Mucosa of rectum (tissue), 2 donors: ENCODE results near the gene ARHGAP6.
"Not testable (repeated sequence)": the region's sequence is repeated elsewhere in the genome, so short reads cannot be mapped to it uniquely, and the experiment has no call there.

Source experiments
- H3K27ac ChIP-seq, 2 donors: one replicate each; pipeline ENCODE4 v1.7.0; 2013; ENCODE audit warnings: inconsistent platforms in 2 of 2, low read depth in 2 of 2, low read length in 2 of 2
- H3K27me3 ChIP-seq, 2 donors: one replicate each; pipeline ENCODE4 v1.7.0; 2013; ENCODE audit warnings: low read length in 2 of 2; ENCODE audit not compliant: control insufficient read depth in 2 of 2, insufficient read depth in 2 of 2
- H3K36me3 ChIP-seq, 2 donors: one replicate each; pipeline ENCODE4 v1.7.0; 2013; ENCODE audit warnings: low read length in 2 of 2; ENCODE audit not compliant: control insufficient read depth in 2 of 2, insufficient read depth in 2 of 2
- H3K4me1 ChIP-seq, 2 donors: one replicate each; pipeline ENCODE4 v1.7.0; 2013; ENCODE audit warnings: low read length in 2 of 2, mild to moderate bottlenecking in 1 of 2; ENCODE audit not compliant: control insufficient read depth in 2 of 2, insufficient read depth in 2 of 2
- H3K4me3 ChIP-seq, 2 donors: one replicate each; pipeline ENCODE4 v1.7.0; 2013; ENCODE audit warnings: low read length in 2 of 2
- H3K9ac ChIP-seq, 2 donors: one replicate each; pipeline ENCODE4 v1.7.0; 2013; ENCODE audit warnings: low read length in 2 of 2, low read depth in 1 of 2, mild to moderate bottlenecking in 1 of 2
- H3K9me3 ChIP-seq, 2 donors: one replicate each; pipeline ENCODE4 v1.7.0; 2013; ENCODE audit warnings: low read length in 2 of 2; ENCODE audit not compliant: control insufficient read depth in 2 of 2
- donor health status: healthy.
- donor health status: Normal muscosa, but diverticular disease.

Gene ARHGAP6

DNA sequence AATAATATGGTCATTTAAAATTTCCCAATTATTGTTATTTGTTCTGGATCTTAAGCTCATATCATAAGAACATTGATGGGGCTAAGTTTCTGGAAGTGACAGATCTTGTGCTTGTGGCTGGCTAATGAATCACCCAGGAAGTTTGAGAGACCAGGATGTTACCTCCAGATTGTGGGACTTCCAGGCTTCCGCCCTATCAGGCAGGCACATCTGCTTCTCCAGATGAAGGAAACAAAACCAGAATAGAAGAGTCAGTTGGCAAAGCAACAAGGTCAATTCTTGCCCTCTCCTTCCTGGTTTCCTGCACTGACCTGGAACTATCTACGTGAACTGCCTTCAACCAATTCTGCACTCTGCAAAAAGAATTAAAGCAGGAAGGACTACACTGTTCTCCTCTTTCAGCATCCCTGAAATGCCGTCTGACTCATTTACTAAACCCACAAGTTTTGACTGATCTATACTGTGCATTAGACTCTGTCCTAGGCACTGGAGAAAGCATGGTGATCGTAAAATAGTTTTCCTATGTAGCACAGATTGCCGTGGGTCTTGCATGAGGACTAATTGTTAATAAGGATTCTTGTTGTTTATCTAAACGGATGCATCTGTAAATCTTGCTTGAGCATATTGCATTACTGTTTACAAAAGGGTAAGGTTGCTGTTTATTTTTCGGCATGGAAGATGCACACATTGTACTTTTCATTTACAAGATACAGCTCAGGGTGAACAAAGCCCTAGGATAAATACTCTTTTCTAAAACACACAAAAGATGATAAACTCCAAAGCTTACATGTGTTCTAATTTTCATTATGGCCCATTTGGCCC lies 297.9 kb downstream of the ARHGAP6 start:
- Histone ChIP-seq H3K27me3 (no peaks in the 10 kb centered on the region), H3K4me3 (no peak overlapping the region), H3K9me3 (no peaks in the 10 kb centered on the region), H3K9ac (no peak overlapping the region), H3K36me3 (no peaks in the 10 kb centered on the region), H3K27ac (no peak overlapping the region), H3K4me1 (no peaks in the 10 kb centered on the region)

DNA sequence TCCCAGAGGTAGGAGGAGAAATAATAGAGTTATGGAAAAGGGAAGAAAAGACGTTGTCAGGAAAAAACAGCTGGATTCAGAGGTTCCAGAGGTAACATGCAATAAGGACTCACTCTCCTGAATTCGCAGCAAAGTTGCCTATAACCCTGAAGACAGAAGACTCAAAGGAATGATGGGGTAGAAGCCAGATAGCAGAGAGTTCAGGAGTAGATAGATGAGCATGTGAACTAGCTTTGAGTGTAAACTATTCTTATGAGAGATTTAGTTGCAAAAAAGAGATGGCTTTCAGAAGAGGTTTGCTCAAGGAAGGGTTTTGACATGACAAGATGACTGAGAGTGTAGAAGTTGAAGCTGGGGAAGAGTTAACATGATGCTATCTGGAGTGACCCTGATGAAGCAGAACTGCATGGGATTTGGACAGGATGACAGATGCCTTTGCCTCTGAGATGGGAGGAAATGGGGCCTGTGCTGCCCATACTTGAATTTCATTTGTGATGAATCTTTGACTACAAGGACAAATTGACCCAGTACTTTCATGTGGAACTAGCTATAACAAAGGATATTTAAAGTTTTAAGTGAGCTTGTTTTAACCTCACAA lies 298.6 kb downstream of the ARHGAP6 start:
- Histone ChIP-seq H3K9me3 (no peaks in the 10 kb centered on the region), H3K36me3 (no peaks in the 10 kb centered on the region), H3K4me3 (no peak overlapping the region), H3K9ac (no peak overlapping the region), H3K4me1 (no peaks in the 10 kb centered on the region), H3K27me3 (no peaks in the 10 kb centered on the region), H3K27ac (no peak overlapping the region)

DNA sequence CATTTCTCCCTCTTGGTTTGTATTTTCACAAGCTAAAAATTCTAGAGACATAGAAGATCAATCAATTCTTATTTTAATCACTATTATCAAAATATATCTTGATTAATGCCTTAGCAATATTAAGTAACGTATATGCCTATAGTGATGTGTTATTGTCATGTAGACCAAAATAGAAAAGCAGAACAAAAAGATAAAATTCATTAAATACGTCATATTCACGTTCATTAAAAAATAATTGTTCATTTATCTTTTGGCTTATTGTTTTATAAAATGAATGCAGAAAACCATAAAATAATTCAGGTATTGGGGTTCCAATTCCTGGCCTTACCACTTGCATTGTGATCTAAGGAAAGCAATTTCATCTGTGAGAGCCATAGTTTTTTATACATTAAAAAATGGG lies 300.3 kb downstream of the ARHGAP6 start:
- Histone ChIP-seq H3K27me3 (no peaks in the 10 kb centered on the region), H3K36me3 (no peaks in the 10 kb centered on the region), H3K4me1 (no peaks in the 10 kb centered on the region), H3K9ac (no peak overlapping the region), H3K4me3 (no peak overlapping the region), H3K9me3 (no peaks in the 10 kb centered on the region), H3K27ac (no peak overlapping the region)

DNA sequence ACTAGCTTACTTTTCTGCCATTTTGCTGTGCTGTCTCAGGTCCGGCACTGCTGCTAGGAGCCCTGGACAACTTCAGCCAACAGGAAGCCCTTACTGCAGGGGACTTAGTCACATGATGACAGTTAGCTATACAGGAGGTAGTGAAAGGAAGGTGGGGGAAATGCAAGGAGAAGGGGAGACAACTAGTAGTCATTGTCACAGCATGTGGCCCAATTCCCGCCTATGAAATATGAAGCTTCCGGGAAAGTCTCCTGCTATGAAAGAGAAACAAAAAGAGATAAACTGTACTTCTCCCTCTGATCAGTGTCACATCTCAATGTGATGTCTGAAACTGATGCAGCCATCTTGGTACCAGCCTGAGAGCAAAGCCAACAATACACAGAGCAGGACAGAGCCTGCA lies 300.9 kb downstream of the ARHGAP6 start:
- H3K27ac ChIP-seq = no peak overlapping the region
- H3K9me3 ChIP-seq = no peaks in the 10 kb centered on the region
- no peaks in the 10 kb centered on the region for H3K36me3 ChIP-seq
- no peaks in the 10 kb centered on the region for H3K4me1 ChIP-seq
- no peaks in the 10 kb centered on the region for H3K27me3 ChIP-seq
- no peak overlapping the region for H3K4me3 ChIP-seq
- no peak overlapping the region for H3K9ac ChIP-seq

DNA sequence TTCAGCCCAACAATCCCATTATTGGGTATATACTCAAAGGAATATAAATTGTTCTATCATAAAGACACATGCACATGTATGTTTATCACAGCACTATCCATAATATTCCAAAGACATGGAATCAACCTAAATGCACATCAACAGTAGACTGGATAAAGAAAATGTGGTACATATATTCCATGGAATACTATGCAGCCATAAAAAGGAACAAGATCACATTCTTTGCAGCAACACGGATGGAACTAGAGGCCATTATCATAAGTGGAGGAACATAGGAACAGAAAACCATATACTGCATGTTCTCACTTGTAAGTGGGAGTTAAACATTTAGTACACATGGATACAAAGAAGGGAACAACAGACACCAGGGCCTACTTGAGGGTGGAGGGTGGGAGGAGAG lies 301.9 kb downstream of the ARHGAP6 start:
- H3K27ac ChIP-seq = not testable (repeated sequence)

DNA sequence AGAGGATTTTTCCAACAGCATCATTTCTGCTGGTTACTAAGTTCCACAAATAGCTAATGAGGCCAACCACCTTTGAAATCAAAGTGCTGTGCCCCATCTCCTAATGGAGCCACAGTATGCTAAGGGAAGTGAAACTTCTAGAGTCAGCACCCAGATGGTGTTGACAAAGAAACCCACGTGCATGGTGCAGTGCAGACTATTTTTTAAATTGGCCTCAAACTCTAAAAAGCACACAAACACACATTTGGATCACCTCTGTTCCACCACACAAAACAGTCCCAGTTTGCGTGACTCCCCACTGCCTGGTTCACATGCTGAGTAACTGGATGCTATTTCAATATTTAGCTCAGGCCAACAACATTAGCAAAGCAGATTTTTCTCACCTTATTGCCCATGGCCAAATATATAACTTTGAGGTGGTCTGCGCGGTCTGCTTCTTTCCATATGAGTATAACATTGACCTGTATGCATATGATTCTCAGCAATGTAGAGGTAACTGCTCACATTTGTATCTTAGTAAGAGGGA lies 302.6 kb downstream of the ARHGAP6 start:
- H3K4me3 ChIP-seq = no peak overlapping the region
- no peaks in the 10 kb centered on the region for H3K36me3 ChIP-seq
- no peaks in the 10 kb centered on the region for H3K27me3 ChIP-seq
- no peak overlapping the region for H3K9ac ChIP-seq
- no peaks in the 10 kb centered on the region for H3K9me3 ChIP-seq
- peak overlapping the region in 1 of 2 donors; percentile 3 for H3K27ac ChIP-seq
- no peaks in the 10 kb centered on the region for H3K4me1 ChIP-seq

More for the DNA sequence above, 301.9 kb downstream of the ARHGAP6 start:
- not testable (repeated sequence) for H3K4me1 ChIP-seq, H3K4me3 ChIP-seq, H3K9me3 ChIP-seq, H3K36me3 ChIP-seq, H3K9ac ChIP-seq, H3K27me3 ChIP-seq

DNA sequence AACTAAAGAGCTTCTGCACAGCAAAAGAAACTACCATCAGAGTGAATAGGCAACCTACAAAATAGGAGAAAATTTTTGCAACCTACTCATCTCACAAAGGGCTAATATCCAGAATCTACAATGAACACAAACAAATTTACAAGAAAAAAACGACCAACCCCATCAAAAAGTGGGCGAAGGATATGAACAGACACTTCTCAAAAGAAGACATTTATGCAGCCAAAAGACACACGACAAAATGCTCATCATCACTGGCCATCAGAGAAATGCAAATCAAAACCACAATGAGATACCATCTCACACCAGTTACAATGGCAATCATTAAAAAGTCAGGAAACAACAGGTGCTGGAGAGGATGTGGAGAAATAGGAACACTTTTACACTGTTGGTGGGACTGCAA lies 304.1 kb downstream of the ARHGAP6 start:
- H3K27ac ChIP-seq, H3K4me1 ChIP-seq, H3K27me3 ChIP-seq, H3K9ac ChIP-seq, H3K4me3 ChIP-seq, H3K9me3 ChIP-seq, H3K36me3 ChIP-seq: not testable (repeated sequence)

DNA sequence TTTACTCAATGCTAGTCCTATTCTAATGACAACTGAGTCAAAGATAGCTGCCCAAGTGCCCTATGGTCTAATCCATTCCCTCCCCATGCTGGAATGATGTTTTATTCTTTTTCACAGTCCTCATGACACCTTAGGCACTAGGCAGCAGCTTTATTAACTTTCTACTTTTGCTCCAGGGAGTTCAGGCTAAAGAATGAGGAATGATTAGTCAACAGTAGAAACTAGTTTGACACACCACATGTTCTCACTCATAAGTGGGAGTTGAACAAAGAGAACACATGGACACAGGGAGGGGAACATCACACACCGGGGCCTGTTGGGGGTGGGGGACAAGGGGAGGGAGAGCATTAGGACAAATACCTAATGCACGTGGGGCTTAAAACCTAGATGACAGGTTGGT lies 309.8 kb downstream of the ARHGAP6 start:
- not testable (repeated sequence) for H3K27me3 ChIP-seq, H3K4me3 ChIP-seq, H3K4me1 ChIP-seq, H3K9me3 ChIP-seq, H3K9ac ChIP-seq, H3K27ac ChIP-seq, H3K36me3 ChIP-seq

DNA sequence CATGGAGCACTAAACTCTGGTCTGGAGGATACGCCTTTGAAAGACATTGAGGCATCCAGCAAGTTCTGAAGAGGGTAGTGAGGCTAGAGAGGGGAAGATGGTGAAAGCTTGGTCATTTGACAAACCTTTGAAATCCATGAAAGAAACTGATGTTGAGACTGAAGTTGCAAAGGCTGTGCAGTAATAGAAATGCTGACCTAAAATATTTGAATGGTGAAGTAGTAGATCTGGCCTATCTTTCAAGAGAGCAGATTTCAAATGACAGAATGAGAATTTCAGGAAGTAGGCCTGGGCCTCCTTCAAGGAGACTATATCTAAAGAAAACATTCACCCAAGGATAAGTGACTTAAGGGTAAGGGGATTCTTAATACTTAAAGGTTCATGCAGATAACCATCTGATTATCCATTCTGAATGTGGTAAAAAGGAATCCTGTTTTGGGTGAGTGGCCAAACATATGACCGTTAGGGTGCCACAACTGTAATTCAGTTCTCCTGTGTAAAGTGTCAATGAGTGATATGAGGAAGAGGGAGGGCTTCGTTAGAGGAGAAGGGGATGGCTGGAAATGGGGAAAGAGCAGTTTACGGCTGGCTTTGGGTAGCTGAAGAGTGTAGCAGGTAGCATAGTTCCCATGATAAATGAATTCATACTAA lies 310.3 kb downstream of the ARHGAP6 start:
- H3K4me3 ChIP-seq = no peak overlapping the region
- H3K27me3 ChIP-seq = peaks cover 0 to 2% of the 10 kb centered on the region in 2 donors
- H3K9me3 ChIP-seq = no peaks in the 10 kb centered on the region
- no peaks in the 10 kb centered on the region for H3K36me3 ChIP-seq
- H3K9ac ChIP-seq = no peak overlapping the region
- no peaks in the 10 kb centered on the region for H3K4me1 ChIP-seq
- H3K27ac ChIP-seq = no peak overlapping the region

DNA sequence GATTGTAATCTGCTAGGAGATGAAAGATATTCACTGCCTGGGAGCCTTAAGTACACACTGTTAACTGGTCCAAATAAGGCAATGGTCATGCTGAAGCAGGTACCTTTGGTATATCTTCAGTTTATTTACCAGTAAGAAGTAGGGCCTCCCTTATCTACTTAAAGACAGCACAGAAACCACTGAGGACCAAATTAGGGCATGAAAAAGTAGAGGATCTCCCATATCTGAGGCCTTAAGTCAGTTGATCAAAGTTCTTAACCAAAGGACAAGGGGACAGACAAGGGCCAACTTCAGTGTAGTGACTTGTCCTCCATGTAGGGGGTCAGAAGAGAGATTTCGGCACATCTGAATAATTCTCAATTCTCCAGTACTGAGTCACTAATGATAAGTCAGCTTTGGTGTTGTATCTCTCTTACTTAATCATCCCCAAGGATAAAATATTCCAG lies 313.4 kb downstream of the ARHGAP6 start:
- H3K36me3 ChIP-seq = no peaks in the 10 kb centered on the region
- peak overlapping the region; percentile 2 to 56 for H3K27ac ChIP-seq
- H3K9me3 ChIP-seq = no peaks in the 10 kb centered on the region
- no peaks in the 10 kb centered on the region for H3K4me1 ChIP-seq
- no peak overlapping the region for H3K4me3 ChIP-seq
- no peak overlapping the region for H3K9ac ChIP-seq
- peaks cover 0 to 2% of the 10 kb centered on the region in 2 donors for H3K27me3 ChIP-seq
